ENCODE results near the gene GPC3. TPM values are rescaled to one million over a fixed set of nuclear protein-coding genes. Genes with fewer than 3 reads are reported as not detected.

Gene GPC3
- total RNA-seq, 2 experiments from 2014 or later, result 0.58 to 0.63 TPM

DNA sequence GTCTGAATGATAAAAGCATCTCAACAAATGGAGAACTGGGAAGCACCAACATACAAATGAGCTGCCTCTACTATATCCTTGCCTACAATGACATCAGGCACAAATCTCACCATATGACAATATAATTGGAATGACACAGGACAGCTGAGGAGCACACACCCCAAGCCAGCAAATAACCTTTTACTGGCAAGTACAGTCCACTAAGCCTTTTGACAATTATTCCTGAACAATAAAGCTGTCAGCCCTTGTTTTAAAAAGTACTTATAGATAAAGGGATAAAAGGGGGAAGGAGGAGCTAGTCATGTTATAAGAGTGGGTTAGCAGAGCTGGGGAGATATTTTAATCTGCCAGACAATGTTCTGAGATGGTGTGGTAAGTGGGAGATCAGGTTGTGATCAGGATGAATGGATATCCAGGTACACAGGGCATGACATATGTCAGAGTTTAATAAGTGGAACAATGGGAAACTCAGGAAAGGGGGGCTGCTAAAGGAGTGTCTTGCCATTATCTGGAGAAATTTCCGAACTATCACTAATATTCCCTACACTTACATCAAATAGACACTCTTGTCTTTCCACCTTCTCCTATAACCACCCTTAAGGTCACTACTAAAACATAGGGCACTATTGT, 127.6 kb downstream of the GPC3 start:
- intact Hi-C loops (cut with micrococcal nuclease), result no loop called here
- TF ChIP-seq, protein P1, sequence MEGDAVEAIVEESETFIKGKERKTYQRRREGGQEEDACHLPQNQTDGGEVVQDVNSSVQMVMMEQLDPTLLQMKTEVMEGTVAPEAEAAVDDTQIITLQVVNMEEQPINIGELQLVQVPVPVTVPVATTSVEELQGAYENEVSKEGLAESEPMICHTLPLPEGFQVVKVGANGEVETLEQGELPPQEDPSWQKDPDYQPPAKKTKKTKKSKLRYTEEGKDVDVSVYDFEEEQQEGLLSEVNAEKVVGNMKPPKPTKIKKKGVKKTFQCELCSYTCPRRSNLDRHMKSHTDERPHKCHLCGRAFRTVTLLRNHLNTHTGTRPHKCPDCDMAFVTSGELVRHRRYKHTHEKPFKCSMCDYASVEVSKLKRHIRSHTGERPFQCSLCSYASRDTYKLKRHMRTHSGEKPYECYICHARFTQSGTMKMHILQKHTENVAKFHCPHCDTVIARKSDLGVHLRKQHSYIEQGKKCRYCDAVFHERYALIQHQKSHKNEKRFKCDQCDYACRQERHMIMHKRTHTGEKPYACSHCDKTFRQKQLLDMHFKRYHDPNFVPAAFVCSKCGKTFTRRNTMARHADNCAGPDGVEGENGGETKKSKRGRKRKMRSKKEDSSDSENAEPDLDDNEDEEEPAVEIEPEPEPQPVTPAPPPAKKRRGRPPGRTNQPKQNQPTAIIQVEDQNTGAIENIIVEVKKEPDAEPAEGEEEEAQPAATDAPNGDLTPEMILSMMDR (IDR thresholded peaks at IDR 0.05), result no peak
- DNase-seq, result no peak
- H3K27me3 Mint-ChIP-seq, result no peaks in the 10 kb centered on the region
- H3K4me3 Mint-ChIP-seq, result no peak overlapping the region
- ChIA-PET CTCF (no interaction called here), POLR2A (no interaction called here)
- no peak for ATAC-seq
- no peak overlapping the region for H3K27ac Mint-ChIP-seq
- H3K4me1 Mint-ChIP-seq (ENCODE audit: low read depth), result no peaks in the 10 kb centered on the region
- no peaks in the 10 kb centered on the region for H3K36me3 Mint-ChIP-seq (ENCODE audit: low read depth)
- H3K9me3 Mint-ChIP-seq, result no peaks in the 10 kb centered on the region

DNA sequence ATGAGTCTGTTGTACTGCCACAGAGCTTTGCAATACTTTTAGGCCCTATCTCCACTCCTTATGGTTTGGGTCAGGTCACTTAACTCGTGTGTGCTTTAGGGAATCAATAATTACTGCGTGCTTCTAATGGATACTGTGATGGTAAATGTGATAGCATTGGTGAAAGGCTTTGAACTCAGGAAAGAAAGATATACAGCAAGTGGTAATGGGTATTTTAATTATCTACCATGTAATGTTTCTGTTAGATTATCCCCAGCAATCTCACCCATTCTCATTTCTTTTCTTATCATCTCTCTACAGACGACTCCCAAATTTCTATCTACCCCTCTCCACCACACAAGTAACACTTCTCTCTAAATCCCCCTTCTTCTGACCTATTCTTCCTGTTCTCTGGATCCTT, 128.6 kb downstream of the GPC3 start:
- no peaks in the 10 kb centered on the region for H3K4me1 Mint-ChIP-seq (ENCODE audit: low read depth)
- H3K4me3 Mint-ChIP-seq, result no peak overlapping the region
- ATAC-seq (no peak), DNase-seq (no peak)
- POLR2A ChIA-PET, result no interaction called here
- intact Hi-C loops (cut with micrococcal nuclease), result no loop called here
- H3K27ac Mint-ChIP-seq, result no peak overlapping the region
- no peaks in the 10 kb centered on the region for H3K9me3 Mint-ChIP-seq
- CTCF ChIA-PET, result no interaction called here
- no peaks in the 10 kb centered on the region for H3K27me3 Mint-ChIP-seq
- TF ChIP-seq, protein P1 (IDR thresholded peaks at IDR 0.05), result no peak
- H3K36me3 Mint-ChIP-seq (ENCODE audit: low read depth), result no peaks in the 10 kb centered on the region

DNA sequence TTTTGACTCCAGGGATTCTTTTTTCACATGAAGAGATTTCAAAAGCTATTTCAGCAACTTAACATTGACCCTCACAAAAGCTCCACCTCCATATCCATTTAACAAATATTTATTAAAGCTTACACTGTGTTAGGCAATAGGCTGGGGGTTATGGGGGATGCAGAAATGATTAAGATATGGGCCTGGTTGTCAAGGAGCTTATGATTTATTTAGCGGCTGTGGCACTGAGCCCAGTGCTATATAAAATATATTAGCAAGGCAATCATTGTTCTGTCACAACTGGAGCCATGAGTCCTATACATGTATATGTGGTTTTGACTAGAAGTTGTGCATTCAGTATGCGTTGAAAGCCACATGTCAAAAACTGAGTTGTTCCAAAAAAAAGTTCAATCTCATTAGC, 131.1 kb downstream of the GPC3 start:
- H3K4me1 Mint-ChIP-seq (ENCODE audit: low read depth), result no peaks in the 10 kb centered on the region
- H3K36me3 Mint-ChIP-seq (ENCODE audit: low read depth), result no peaks in the 10 kb centered on the region
- no peaks in the 10 kb centered on the region for H3K27me3 Mint-ChIP-seq
- H3K27ac Mint-ChIP-seq, result no peak overlapping the region
- DNase-seq, result no peak
- POLR2A ChIA-PET, result no interaction called here
- H3K4me3 Mint-ChIP-seq, result no peak overlapping the region
- CTCF ChIA-PET, result interaction anchor here (1.1 to 2.4 kb wide), 2 partner anchors 128 to 173 kb away, joined by 3 to 5 read pairs; no protein-coding TSS in a partner anchor
- no peak for ATAC-seq
- TF ChIP-seq, protein P1 (IDR thresholded peaks at IDR 0.05), result no peak
- H3K9me3 Mint-ChIP-seq, result no peaks in the 10 kb centered on the region
- intact Hi-C loops (cut with micrococcal nuclease), result no loop called here

DNA sequence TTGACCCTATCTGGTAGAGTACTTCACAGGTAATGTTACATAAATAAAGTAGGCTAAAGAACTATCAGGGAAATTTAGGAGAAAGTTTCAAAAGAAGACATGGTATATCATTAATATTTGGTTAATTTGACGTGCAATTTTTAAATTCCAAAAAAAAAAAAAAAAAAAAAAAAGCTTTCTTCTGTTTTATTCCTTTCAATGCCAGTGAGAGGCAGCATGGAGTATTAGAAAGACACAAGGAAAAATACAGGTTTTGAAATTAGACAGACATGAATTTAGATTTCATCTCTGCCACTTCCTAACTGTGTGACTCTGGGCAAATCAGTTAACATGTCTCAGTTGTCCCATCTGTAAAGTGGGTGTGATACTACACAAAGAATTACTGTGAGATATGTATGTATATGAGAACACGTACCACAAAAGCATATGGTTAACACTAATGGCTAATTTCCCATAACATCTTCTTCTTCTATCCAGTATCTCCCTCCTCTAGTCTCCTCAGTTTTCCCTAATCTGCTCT, 132.5 kb downstream of the GPC3 start:
- H3K27me3 Mint-ChIP-seq, result no peaks in the 10 kb centered on the region
- no peak for DNase-seq
- TF ChIP-seq, protein P1 (IDR thresholded peaks at IDR 0.05), result no peak
- H3K27ac Mint-ChIP-seq, result no peak overlapping the region
- no peak for ATAC-seq
- CTCF ChIA-PET, result interaction anchor here (2.4 kb wide), 1 partner anchor 174 kb away, joined by 5 read pairs; no protein-coding TSS in a partner anchor
- H3K36me3 Mint-ChIP-seq (ENCODE audit: low read depth), result no peaks in the 10 kb centered on the region
- POLR2A ChIA-PET, result no interaction called here
- H3K4me1 Mint-ChIP-seq (ENCODE audit: low read depth), result no peaks in the 10 kb centered on the region
- H3K4me3 Mint-ChIP-seq, result no peak overlapping the region
- no peaks in the 10 kb centered on the region for H3K9me3 Mint-ChIP-seq
- intact Hi-C loops (cut with micrococcal nuclease), result no loop called here

DNA sequence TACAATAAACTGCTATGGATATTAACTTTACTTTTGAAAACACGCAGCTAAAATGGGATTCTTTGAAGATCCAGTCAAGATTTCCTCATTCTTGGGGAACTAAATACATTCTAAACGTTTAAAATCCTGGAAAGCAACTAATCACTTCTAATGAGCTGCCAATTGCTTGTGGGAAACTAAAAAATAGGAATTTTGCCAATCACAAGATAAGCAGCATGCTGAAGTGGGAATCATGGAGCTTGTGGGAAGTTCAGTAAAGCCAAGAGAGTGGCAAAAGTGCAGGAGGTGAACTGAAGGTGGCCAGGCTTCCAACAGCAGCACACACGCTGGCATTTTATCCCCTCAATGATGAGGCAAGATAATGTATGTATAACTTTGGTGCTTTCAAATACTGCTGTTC, 133.0 kb downstream of the GPC3 start:
- ChIA-PET CTCF (no interaction called here), POLR2A (no interaction called here)
- intact Hi-C loops (cut with micrococcal nuclease), result no loop called here
- Mint-ChIP-seq H3K27me3 (no peaks in the 10 kb centered on the region), H3K27ac (no peak overlapping the region), H3K9me3 (no peaks in the 10 kb centered on the region), H3K36me3 (ENCODE audit: low read depth) (no peaks in the 10 kb centered on the region), H3K4me1 (ENCODE audit: low read depth) (no peaks in the 10 kb centered on the region), H3K4me3 (no peak overlapping the region)
- DNase-seq, result no peak
- TF ChIP-seq, protein P1 (IDR thresholded peaks at IDR 0.05), result no peak
- ATAC-seq, result no peak

Data from activated CD8-positive, alpha-beta T cell treated with anti-CD3 and anti-CD28 coated beads for 36 hours (primary cell).